Neural cell (in vitro differentiated cells): ENCODE measurements around the gene PROSER2. TPM values are rescaled to one million over a fixed set of nuclear protein-coding genes. Genes with fewer than 3 reads are reported as not detected.

Source experiments
- H2AFZ ChIP-seq: fragments of 200-600, 300-800 bp; sonication (generic), shearing (Covaris generic); 2 replicates; pipeline ENCODE4 v1.6.0; 2014; ENCODE audit warnings: low read depth, mild to moderate bottlenecking, antibody characterized with exemption, low read length, moderate library complexity
- H3F3A ChIP-seq: fragments of 200-600 bp; shearing (Covaris generic); 2 replicates; pipeline ENCODE4 v1.6.1; 2016; ENCODE audit warnings: mild to moderate bottlenecking, moderate library complexity, mixed read lengths, antibody characterized with exemption, low read length; ENCODE audit not compliant: insufficient read depth, poor library complexity, severe bottlenecking
- H3K27ac ChIP-seq: fragments of 200-600, 300-800 bp; sonication (generic), shearing (Covaris generic); 2 replicates; pipeline ENCODE4 v1.5.1; 2014; ENCODE audit warnings: mild to moderate bottlenecking, low read length, moderate library complexity
- H3K27me3 ChIP-seq: fragments of 300-800, 200-600 bp; sonication (generic), shearing (Covaris generic); 2 replicates; pipeline ENCODE4 v1.6.0; 2014; ENCODE audit warnings: mild to moderate bottlenecking, low read depth, low read length, moderate library complexity; ENCODE audit not compliant: insufficient read depth
- H3K36me3 ChIP-seq: fragments of 300-800, 200-600 bp; sonication (generic), shearing (Covaris generic); 2 replicates; pipeline ENCODE4 v1.5.1; 2014; ENCODE audit warnings: mild to moderate bottlenecking, antibody characterized with exemption, low read length, moderate library complexity; ENCODE audit not compliant: insufficient read depth
- H3K4me2 ChIP-seq: fragments of 300-800, 200-600 bp; sonication (generic), shearing (Covaris generic); 2 replicates; pipeline ENCODE4 v1.6.0; 2014; ENCODE audit warnings: mild to moderate bottlenecking, low read length
- H3K4me3 ChIP-seq: fragments of 300-800, 200-600 bp; sonication (generic), shearing (Covaris generic); 2 replicates; pipeline ENCODE4 v1.5.1; 2014; ENCODE audit warnings: mild to moderate bottlenecking, low read length, moderate library complexity
- H3K79me2 ChIP-seq: fragments of 200-600 bp; shearing (Covaris generic); replicated peaks from 2 replicates; pipeline ENCODE4 v1.6.0; 2014; ENCODE audit warnings: mild to moderate bottlenecking, low read length, moderate library complexity; ENCODE audit not compliant: insufficient read depth
- H3K9ac ChIP-seq: fragments of 300-800, 200-600 bp; sonication (generic), shearing (Covaris generic); 2 replicates; pipeline ENCODE4 v1.6.1; 2016; ENCODE audit warnings: mild to moderate bottlenecking, low read length, mixed read lengths
- H3K9me2 ChIP-seq: fragments of 200-600 bp; shearing (Covaris generic); 2 replicates; pipeline ENCODE4 v1.6.1; 2016; ENCODE audit warnings: mild to moderate bottlenecking, low read length, mixed read lengths; ENCODE audit not compliant: insufficient read depth
- H3K9me3 ChIP-seq: fragments of 200-600, 300-800 bp; sonication (generic), shearing (Covaris generic); 2 replicates; pipeline ENCODE4 v1.6.1; 2016; ENCODE audit warnings: mild to moderate bottlenecking, mixed run types, low read length, moderate library complexity, mixed read lengths
- H4K20me1 ChIP-seq: fragments of 200-600 bp; shearing (Covaris generic); 2 replicates; pipeline ENCODE4 v1.6.1; 2016; ENCODE audit warnings: mild to moderate bottlenecking, mixed run types; ENCODE audit not compliant: insufficient read depth
- EP300 ChIP-seq: fragments of 450-650 bp; conservative IDR thresholded peaks from 2 replicates; pipeline ENCODE4 v1.6.1; 2014; ENCODE audit warnings: antibody characterized with exemption, mild to moderate bottlenecking, moderate library complexity; ENCODE audit not compliant: poor library complexity, severe bottlenecking
- EZH2 ChIP-seq: fragments of 200-600, 300-800 bp; shearing (Covaris generic), sonication (generic); IDR thresholded peaks from 2 replicates; pipeline ENCODE4 v1.6.1; 2014; ENCODE audit warnings: antibody characterized with exemption, low read length, borderline replicate concordance, mild to moderate bottlenecking; ENCODE audit not compliant: insufficient read depth, poor library complexity, severe bottlenecking
- MXI1 ChIP-seq: fragments of 450-650 bp; conservative IDR thresholded peaks from 2 replicates; pipeline ENCODE4 v1.6.1; 2014; ENCODE audit warnings: antibody characterized with exemption, mild to moderate bottlenecking; ENCODE audit not compliant: poor library complexity, severe bottlenecking
- POLR2AphosphoS5 ChIP-seq: IDR thresholded peaks from 2 replicates; pipeline ENCODE4 v1.6.1; 2012
- RAD21 ChIP-seq: fragments of 450-650 bp; conservative IDR thresholded peaks from 2 replicates; pipeline ENCODE4 v1.6.1; 2014; ENCODE audit warnings: antibody characterized with exemption, mild to moderate bottlenecking, moderate library complexity
- SMC3 ChIP-seq: fragments of 450-650 bp; conservative IDR thresholded peaks from 2 replicates; pipeline ENCODE4 v1.6.1; 2014; ENCODE audit warnings: antibody characterized with exemption, mild to moderate bottlenecking, moderate library complexity; ENCODE audit not compliant: poor library complexity
- TAF1 ChIP-seq: IDR thresholded peaks from 2 replicates; pipeline ENCODE4 v1.6.1; 2012; ENCODE audit warnings: low read depth
- polyA plus RNA-seq: library from polyadenylated mRNA; depleted of rRNA; stranded (reverse); fragments of >200 nt; gene quantifications from 2 replicates; pipeline ENCODE4 v1.2.3, GENCODE V29; 2014
- TF ChIP-seq, protein P1 (sequence below): fragments of 450-650 bp; IDR thresholded peaks from 2 replicates; pipeline ENCODE4 v1.5.1; 2014; ENCODE audit warnings: antibody characterized with exemption, mild to moderate bottlenecking, moderate library complexity; ENCODE audit not compliant: poor library complexity, severe bottlenecking
- TF ChIP-seq, protein P2 (sequence below): IDR thresholded peaks from 2 replicates; pipeline ENCODE4 v1.6.1; 2012; ENCODE audit warnings: borderline replicate concordance

The PROSER2 gene
- polyA plus RNA-seq, 1 donor from 2014 or later: 1.1 TPM

DNA sequence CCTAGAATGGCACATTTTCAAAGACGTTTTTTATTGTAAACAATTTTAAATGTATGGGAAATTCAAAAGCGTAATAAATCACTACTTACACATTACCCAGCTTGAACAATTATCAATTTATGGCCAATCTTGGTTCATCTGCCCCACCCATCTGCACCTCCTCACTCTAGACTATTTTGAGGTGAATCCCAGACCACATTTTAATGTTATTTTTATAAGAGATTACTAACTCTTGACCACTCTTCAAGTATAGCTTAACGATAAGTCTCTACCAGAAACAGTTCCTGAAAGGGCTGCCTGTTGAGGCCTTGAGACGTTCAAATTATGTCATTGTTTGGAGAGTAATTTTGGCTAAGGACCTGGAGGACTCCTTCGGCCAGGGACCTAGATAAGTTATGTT is 47.7 kb upstream of the PROSER2 start:
- H4K20me1 ChIP-seq: no peaks in the 10 kb centered on the region
- H2AFZ ChIP-seq: no peak overlapping the region
- no peak overlapping the region for H3K9ac ChIP-seq
- no peaks in the 10 kb centered on the region for H3K9me3 ChIP-seq
- H3K4me2 ChIP-seq: no peak overlapping the region
- H3K27me3 ChIP-seq: no peaks in the 10 kb centered on the region
- TF ChIP-seq RAD21: no peak
- no peak for TF ChIP-seq POLR2AphosphoS5
- TF ChIP-seq, protein P1, sequence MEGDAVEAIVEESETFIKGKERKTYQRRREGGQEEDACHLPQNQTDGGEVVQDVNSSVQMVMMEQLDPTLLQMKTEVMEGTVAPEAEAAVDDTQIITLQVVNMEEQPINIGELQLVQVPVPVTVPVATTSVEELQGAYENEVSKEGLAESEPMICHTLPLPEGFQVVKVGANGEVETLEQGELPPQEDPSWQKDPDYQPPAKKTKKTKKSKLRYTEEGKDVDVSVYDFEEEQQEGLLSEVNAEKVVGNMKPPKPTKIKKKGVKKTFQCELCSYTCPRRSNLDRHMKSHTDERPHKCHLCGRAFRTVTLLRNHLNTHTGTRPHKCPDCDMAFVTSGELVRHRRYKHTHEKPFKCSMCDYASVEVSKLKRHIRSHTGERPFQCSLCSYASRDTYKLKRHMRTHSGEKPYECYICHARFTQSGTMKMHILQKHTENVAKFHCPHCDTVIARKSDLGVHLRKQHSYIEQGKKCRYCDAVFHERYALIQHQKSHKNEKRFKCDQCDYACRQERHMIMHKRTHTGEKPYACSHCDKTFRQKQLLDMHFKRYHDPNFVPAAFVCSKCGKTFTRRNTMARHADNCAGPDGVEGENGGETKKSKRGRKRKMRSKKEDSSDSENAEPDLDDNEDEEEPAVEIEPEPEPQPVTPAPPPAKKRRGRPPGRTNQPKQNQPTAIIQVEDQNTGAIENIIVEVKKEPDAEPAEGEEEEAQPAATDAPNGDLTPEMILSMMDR: no peak
- TF ChIP-seq MXI1: no peak
- TF ChIP-seq SMC3: no peak
- no peak for TF ChIP-seq EP300
- no peak for TF ChIP-seq TAF1
- TF ChIP-seq, protein P2, sequence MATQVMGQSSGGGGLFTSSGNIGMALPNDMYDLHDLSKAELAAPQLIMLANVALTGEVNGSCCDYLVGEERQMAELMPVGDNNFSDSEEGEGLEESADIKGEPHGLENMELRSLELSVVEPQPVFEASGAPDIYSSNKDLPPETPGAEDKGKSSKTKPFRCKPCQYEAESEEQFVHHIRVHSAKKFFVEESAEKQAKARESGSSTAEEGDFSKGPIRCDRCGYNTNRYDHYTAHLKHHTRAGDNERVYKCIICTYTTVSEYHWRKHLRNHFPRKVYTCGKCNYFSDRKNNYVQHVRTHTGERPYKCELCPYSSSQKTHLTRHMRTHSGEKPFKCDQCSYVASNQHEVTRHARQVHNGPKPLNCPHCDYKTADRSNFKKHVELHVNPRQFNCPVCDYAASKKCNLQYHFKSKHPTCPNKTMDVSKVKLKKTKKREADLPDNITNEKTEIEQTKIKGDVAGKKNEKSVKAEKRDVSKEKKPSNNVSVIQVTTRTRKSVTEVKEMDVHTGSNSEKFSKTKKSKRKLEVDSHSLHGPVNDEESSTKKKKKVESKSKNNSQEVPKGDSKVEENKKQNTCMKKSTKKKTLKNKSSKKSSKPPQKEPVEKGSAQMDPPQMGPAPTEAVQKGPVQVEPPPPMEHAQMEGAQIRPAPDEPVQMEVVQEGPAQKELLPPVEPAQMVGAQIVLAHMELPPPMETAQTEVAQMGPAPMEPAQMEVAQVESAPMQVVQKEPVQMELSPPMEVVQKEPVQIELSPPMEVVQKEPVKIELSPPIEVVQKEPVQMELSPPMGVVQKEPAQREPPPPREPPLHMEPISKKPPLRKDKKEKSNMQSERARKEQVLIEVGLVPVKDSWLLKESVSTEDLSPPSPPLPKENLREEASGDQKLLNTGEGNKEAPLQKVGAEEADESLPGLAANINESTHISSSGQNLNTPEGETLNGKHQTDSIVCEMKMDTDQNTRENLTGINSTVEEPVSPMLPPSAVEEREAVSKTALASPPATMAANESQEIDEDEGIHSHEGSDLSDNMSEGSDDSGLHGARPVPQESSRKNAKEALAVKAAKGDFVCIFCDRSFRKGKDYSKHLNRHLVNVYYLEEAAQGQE: no peak
- no peak for TF ChIP-seq EZH2
- H3K27ac ChIP-seq: no peak overlapping the region
- no peaks in the 10 kb centered on the region for H3K36me3 ChIP-seq
- H3K79me2 ChIP-seq: no peaks in the 10 kb centered on the region
- no peak overlapping the region for H3K4me3 ChIP-seq
- H3K9me2 ChIP-seq: no peaks in the 10 kb centered on the region
- H3F3A ChIP-seq: no peaks in the 10 kb centered on the region

DNA sequence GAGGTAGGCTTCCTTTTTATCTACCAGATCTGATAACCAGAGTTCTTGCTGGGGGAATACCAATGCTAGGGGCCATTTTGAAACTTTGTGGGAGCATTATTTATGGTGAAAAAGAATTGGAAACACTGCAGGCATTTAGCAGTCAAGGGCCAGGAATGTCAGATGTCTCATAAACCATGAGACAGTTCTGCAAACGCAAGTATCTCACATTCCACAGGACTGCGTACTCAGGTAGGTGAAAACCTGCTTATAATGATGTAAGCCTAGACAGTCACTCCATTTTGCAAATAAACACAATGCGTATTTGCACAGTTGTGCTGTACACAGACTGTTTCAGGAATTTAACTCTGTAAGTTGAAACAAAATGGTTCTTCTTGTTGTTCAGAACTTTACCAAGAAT is 47.1 kb upstream of the PROSER2 start:
- no peak overlapping the region for H3K9ac ChIP-seq
- H3K4me2 ChIP-seq: no peak overlapping the region
- H3K4me3 ChIP-seq: no peak overlapping the region
- no peaks in the 10 kb centered on the region for H3K9me2 ChIP-seq
- H3K9me3 ChIP-seq: no peaks in the 10 kb centered on the region
- no peak overlapping the region for H2AFZ ChIP-seq
- H3K27ac ChIP-seq: no peak overlapping the region
- no peaks in the 10 kb centered on the region for H3K27me3 ChIP-seq
- H4K20me1 ChIP-seq: no peaks in the 10 kb centered on the region
- H3K79me2 ChIP-seq: no peaks in the 10 kb centered on the region
- no peaks in the 10 kb centered on the region for H3K36me3 ChIP-seq
- TF ChIP-seq EZH2 (no peak), SMC3 (no peak), TAF1 (no peak), RAD21 (no peak), MXI1 (no peak), POLR2AphosphoS5 (no peak), EP300 (no peak)
- TF ChIP-seq, protein P2: no peak
- TF ChIP-seq, protein P1: no peak
- H3F3A ChIP-seq: no peaks in the 10 kb centered on the region
